Hematopoietic multipotent progenitor cell (in vitro differentiated cells): ENCODE results near the gene IL36RN. TPM values are rescaled to one million over a fixed set of nuclear protein-coding genes. Genes with fewer than 3 reads are reported as not detected.

ENCODE experiments used
- DNase-seq, 3 donors: peaks; one replicate each; pipeline ENCODE4 v3.0.0-alpha.2; 2011 to 2015; ENCODE audit warnings: low read depth in 2 of 3, low spot score in 2 of 3
- total RNA-seq: library from RNA; depleted of rRNA; stranded (reverse); fragments of >200 nt; gene quantifications from one replicate; pipeline ENCODE4 v1.2.3, GENCODE V29; 2012

The IL36RN gene
- total RNA-seq, 1 donor, result not detected

DNA sequence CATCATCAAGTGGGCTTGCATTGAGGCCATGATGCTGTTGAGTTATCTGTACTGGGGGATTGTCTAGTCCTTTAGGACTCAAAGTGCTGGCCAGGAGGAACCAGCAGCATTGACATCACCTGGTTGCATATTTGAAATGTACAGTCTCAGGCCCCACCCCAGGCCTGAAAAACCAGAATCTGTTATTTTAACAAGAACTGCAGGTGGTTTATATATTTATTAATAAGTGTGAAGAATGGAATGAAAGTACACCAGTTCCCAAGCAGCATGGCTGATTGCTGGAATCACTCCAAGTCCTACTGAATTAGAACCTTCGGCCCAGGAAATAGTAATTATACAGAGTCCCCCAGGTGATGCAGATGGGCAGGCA, 11.6 kb downstream of the IL36RN start:
- DNase-seq, result no peak

DNA sequence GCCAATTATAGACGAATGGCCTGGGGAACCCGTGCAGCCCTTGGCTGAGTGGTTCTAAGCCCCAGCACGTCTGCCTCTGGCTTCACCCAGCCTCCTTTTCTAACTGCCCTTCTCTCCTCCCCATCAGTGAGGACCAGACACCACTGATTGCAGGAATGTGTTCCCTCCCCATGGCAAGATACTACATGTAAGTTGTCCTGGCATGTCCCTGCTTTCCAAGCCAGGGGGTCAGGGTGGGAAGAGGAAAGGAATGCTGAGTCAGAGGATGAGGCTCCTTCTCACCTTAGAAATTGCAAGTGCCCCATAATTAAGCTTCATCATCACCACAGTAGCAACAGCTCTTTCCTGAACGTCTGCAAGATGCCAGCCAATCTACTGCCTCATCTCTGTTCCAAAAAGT, 13.6 kb downstream of the IL36RN start:
- no peak for DNase-seq

DNA sequence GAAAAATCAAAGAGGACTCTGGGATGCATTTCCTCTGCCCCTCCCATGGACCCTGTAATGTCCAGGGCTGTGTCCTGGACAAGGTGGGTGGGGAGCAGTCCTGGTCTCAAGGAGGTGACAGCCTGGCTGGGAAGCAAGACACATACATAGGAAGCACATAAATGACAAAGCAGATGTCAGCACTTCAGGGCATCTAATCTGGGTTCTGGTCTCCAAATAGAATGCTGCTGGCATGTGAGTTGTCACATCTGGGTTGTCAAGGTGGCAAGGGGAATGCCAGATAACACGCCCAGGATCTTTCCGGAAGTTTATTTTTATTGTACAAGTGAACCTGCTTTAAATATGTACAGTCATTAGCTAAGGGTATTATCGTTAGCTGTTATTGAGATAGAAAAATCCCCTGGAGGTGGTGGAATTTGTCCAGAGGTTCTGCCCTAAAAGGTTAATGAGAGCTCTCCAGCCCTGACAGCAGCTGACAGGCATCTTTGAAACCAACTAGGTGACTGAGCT, 14.4 kb downstream of the IL36RN start:
- DNase-seq, result no peak

DNA sequence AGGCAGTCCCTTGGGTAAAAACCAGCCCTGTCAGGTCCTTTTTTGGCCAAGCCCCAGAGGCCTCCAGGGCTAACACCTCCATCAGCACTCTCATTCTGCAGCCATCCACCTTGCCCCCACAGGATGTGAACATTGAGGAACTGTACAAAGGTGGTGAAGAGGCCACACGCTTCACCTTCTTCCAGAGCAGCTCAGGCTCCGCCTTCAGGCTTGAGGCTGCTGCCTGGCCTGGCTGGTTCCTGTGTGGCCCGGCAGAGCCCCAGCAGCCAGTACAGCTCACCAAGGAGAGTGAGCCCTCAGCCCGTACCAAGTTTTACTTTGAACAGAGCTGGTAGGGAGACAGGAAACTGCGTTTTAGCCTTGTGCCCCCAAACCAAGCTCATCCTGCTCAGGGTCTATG, 16.0 kb downstream of the IL36RN start:
- no peak for DNase-seq

DNA sequence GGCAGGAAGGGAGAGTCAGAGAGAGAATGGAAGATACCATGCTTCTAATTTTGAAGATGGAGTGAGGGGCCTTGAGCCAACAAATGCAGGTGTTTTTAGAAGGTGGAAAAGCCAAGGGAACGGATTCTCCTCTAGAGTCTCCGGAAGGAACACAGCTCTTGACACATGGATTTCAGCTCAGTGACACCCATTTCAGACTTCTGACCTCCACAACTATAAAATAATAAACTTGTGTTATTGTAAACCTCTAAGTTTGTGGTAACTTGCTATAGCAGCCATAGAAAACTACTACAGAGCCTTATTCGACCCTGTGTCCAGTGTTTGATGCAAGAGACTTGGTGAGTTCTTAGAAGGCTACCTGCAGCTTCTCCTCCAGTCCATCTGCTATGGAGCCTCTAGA, 16.6 kb downstream of the IL36RN start:
- DNase-seq, result no peak

DNA sequence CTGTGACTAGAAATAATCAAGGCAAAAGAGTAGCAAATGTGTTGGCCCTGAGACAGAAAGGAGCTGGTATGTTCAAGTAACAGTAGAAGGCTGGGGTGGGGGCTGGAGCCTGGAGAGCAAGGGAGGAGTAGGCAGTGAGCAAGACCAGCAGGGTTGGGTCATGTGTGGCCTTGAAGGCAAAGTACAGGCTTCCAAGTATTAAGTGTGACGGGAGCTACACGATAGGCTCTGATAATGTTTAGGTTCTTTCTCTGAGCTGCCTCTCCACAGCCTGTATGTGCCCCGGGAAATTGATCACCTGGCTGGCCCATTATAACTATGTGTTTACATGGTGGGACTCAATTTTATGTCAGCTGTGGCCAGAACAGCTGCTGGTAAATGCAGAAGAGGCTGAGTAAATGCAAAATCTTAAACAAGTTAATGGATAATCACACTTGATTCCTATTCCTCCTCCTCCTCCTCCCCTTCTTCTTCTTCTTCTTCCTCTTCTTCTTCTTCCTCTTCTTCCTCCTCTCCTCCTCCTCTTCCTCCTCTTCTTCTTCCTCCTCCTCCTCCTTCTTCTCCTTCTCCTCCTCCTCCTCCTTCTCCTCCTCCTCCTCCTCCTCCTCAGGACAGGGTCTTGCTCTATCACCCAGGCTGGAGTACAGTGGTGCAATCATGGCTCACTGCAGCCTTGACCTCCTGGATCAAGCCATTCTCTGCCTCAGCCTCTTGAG, 18.1 kb downstream of the IL36RN start:
- DNase-seq, result no peak

DNA sequence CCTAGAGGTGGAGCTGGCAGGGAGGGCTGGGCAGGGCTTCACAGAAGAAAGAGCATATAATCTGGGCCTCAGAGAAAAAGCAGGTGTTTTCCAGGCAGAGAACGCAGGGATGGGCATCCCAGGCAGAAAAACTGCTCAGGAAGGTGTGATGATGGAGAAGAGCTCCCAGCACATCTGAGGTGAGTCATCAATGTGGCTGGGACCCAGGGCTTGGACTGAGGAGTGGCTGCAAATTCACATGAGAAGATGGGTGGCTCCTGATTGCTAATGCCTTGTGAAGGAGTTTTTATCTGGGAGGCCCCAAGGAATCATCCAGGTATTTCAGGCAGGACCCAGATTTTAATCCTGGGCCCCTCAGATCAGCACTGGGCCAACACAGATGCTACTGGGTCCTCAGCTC, 18.9 kb downstream of the IL36RN start:
- no peak for DNase-seq

DNA sequence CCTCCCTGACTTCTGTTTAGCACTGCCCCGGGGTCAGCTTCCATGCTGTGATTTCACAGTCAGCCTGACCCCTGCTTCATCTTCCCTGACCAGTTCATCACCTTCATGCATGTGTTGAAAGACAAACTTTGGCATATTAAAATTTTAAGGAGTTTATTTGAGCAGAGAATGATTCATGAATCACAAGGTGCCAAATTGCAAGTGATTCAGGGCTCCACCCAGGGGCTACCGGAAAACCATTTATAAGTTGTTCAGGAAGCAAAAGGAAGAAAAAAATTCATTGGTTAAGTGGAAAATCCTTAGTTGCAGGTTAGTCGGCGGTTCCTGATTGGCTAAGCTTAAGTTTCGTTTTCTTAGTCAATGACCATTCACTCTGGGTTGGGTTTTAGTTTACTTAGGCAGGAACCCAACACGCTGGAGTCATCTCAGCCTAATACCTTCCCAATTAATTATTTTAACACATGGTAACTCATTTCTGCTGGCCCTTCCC, 19.4 kb downstream of the IL36RN start:
- DNase-seq, result no peak

DNA sequence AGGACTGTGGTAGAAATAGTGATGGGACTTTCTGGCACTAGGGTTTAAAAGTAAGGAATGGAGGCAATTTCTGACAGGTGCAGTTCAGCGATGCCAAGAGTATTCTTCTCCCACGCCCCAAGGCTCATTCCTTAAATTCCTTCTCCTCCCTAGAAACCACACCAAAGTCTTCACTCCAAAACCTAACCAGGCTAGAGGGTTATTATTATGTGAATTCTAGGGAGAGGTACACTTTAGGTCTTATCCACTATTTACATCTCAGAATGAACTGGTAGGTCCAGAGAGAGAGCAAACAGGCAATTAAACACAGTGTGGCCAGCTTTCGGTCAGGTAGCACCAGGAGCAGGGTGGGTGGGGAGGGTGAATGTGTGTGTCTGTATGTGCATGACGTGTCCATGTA, 20.1 kb downstream of the IL36RN start:
- no peak for DNase-seq

DNA sequence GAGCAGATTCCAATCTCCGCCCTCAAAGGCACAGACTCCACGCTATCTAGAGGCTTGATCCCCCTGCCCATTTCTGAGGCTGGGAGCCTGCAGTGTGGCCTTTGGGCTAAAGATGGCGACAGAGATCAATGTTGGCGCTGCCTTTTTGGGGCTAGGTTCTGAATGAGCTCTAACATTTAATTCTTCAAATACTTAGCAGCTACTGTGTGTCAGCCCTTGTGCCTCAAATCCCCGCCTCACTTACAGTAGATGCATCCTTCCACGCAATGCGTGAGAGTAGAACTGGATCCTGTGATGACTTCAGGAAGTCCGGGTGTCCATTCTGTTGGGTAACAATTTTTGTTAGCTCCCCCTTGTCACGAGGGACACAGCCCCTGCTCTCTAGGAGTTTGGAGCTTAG, 21.1 kb downstream of the IL36RN start:
- DNase-seq, result peak; percentile 6 to 69 (median 27)

DNA sequence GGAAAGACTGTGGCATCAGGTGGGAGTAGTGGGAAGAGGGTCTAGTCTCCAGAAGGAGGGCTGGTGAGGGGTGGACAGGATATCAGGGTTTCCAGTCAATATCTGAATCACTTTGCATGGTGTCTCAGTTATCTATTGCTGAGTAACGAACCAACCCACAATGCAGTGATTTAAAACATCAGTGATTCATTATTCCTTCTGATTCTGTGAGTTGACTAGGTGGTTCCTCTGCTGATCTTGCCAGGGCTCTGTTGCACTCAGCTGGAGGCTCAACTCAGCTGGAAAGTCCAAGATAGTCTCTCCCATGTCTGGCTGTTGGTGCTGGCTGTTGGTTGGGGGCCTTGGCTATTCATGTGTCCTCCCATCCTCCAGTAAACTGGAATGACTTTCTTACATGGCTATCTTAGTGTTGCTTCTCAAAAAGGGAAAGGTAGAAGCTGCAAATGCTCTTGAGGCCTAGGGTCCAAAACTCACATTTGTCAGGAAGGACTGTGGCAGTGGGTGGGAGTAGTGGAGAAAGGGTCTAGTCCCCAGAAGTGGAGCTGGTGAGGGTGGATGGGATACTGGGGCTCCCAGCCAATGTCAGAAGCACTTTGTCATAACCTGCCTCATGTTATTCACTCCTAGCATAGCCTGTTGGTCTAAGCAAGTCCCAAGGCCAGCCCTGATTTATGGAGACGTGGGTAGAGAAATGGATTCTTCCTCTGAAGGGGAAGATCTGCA, 22.7 kb downstream of the IL36RN start:
- no peak for DNase-seq

DNA sequence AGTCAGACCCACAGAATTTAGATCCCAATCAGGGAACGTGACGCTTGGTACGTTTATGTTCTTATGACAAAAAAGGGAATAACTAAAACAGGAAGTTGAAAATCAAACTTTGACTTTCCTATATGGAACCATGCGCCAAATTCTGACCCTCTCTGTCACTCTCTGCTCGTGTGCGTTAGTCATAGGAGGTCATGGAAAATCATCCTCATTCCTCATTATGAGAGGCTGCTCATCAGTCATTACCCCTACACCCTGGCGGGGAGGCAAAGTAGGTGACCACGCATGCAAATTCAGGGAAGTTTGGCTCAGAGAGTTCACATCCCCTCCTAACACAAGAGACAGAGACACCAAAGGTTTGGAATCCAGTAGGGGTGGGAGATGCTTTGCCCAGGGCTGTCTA, 24.3 kb downstream of the IL36RN start:
- DNase-seq, result peak in 1 of 3 donors; percentile 9

DNA sequence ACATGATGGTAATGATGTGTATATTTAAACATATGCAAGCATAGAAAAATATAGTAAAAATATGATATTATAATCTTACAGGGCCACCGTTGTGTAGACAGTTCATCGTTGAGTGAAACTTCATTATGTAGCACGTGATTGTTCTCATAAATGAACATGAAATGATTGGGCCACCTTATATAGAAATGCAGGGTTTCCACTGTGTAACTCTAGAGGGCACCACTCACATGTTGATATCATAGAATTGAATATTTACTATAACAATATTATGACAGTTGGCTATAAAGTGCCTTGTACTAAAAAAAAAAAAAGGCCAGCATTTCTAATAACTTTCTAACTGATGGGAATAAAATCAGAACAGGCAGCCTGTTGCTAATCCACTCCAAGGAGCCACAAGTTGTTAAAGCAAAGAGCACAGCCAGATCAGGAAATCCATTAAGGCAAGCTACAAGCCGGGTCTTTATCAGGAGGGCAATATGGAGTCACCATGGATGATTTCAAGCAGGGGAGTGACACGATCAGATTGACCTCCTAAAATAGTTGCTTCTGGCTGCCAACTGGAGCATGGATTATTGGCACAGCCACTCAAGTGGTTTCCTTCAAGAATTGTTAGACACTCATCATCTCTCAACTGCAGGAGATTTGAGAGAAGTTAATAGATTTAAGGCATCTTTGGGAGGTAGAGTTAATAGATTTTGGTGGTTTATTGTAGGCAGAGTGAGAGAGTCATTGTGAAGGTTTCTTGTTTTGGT, 25.4 kb downstream of the IL36RN start:
- peak in 2 of 3 donors; percentile 33 to 68 for DNase-seq

DNA sequence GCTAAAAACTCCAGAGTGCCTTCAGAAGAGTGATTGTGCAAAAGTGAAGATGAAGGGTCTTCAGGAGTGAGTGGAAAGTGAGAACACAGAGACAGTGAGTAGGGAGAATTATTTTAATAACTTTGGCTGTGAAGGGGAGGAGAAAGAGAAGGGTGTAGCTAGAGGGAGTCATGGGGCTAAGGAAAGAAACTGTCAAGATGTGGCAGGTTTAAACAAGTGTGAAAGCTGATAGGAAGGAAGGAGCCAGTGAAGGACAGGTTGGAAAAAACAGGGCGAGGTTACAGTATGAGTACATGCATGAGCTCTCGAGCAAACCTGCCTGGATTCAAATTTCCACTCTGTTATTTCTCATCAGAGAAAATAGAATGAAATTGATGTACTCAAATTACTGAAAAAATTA, 26.5 kb downstream of the IL36RN start:
- DNase-seq, result no peak

DNA sequence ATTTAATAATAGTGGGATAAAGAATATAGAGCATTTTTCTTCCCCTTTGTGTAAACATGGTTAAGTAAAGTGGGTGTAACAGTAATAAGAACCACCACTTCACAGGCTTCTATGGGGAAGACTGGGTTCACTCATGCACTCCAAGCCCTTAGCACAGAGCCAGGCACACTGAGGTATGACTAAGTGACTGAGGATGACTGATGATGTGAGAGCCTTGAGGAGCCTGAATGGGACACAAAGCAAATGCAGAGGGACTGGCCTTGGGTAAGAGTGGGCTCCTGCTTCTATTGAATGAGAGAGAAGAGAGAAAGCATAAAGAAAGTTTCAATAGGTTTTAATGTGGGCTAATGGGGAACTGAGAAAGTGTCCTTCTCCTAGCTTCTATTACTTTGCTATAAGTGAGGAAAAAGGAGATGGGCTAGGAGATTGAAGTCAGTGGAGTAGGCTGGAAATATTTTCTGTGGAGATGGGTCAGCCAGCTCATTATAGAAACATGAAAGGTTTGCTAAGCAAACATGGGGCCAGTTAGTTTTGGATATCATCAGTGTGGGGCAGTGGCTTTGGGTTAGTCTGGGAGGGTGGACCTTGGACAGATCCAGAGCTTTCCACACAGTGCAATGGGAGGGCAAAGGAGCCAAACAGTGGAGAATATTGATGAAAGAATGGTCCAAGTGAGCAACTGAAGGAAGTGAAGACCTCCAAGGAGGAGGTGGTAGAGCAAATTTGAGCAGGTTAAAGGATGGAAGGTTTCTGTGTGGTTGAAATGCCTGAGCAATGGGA, 29.4 kb downstream of the IL36RN start:
- DNase-seq, result no peak

DNA sequence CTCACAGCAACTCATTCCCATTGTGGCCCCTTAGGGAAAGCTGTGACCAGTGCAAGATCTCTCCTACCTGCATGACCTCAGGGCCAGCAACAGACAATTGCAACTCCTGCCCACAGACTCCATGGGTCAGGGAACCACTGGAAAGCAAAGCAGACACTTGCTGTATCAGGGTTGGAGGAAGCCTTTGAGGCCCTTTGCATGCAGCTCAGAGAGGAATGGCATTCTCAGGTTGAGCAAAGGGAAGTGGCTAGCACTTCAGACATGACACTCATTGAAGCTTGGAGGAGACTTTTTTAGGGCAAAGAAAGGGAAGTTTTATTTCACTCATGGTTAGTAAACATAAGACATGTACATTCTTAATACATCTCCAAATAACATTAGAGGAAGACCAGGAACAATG, 30.9 kb downstream of the IL36RN start:
- DNase-seq, result no peak

DNA sequence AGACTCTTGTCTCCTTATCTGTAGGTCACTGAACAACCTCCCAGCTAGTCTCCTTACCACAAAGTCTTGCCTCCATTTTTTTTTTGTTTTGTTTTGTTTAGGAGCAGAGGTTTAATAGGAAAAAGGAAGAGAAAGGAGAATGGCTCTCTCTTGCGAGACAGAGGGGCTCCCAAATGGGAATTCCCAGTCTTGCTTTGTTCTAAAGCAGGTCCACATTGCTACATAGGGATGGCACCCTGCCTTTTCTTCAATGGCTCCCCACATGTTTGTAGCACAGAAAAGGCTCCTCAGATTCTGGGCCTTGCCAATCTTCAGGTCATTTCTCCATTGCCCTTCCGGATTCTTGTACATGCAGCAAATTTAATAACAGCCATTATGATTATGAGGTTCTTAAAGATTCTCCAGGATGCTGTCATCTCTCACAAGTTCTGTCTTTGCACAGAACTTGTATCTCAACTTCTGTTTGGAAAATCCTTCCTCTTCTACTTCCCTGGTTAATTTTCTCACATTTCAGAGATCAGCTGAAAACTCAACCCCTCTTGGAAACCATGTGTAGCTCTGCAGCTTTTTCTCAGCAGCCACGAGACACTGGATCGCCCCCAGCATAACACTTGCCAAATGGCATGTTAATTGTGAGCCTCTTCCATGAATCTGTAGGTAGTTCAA, 32.4 kb downstream of the IL36RN start:
- no peak for DNase-seq

DNA sequence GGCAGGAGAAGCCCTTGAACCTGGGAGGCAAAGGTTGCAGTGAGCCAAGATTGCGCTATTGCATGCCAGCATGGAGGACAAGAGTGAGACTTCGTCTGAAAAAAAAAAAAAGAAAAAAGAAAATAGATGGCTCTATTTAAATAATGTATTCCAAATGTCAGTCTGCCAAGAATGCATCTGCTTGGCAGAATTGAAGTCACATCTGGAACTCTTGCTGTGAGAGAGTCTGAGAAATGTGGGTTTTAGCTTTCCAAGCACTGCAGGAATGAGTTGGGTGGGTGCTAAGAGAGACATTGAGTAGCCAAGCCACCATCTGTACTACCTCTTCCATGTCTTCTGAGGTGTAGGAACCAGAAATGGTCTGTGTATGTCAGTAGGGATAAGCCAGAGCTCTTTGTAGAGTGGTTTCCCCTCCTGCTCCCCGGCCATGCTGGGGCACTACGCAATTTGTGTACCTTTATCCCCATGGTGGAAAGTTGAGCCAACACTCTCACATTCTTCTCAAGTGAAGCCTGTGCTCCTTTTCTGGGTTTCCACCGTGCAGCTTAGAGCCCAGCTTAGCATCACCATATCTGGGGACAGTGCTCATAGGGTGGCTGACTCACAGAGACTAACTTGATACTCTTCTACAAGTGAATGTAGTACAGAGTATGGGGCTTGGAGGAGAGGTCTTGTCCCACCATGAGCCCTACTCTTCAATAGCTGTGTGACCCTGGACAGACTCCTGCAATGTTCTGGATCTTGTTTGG, 34.0 kb downstream of the IL36RN start:
- DNase-seq, result no peak

DNA sequence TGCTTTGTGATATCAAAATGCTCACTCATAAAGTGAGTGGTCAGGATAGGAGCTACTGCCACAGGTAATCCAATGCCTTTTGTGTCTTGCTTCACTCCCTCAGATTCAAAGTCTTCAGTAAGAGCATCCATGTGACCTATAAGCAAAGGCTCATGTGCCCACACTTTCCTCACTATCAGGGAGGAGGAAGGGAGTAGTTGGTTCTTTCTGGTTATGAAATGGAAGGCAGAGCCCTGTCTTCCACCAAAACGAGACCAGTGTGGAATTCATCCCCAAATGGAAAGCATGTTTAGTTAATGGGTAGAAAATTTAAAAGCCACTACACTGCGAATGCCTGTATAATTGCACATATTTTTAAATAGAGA, 34.6 kb downstream of the IL36RN start:
- DNase-seq, result no peak
